ENCODE data around the gene ENTHD1.

The ENTHD1 gene

DNA sequence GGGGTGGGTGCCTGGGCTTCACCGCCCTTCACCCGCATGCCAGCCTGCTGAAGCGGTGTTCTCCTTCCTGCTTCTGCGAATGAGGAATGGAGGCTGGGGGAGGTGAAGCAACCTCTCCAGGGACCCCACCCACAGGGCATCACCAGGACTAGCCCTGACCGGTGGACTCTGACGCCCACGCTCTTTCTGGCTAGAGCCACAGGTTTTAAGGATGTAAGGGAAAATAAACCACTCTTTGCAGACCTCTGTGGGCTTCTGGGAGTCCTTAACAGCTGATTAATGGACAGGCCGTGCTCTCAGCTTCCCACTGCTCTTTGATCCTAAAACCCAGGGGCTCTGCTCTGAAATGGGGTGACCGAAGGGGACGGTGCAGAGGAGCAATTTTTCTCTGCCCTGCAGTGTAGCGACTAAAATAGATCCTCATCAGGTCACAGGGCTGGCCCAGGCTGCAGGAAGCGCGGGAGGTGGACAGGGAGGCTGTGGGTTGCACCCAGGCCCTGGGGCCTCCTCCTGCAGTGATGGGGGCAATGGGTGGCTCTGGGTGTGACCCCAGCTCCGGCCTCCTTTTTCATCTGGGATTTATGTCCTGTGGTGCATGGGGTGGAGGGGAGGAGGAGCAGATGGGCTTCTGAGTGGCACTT lies 195.7 kb downstream of the ENTHD1 start (continued):
- no peak for TF ChIP-seq ZNF548 (tag by site-specific recombination; IDR thresholded peaks at IDR 0.05)
- no peak for TF ChIP-seq GLIS1 (tag by site-specific recombination; IDR thresholded peaks at IDR 0.05)
- no peak for TF ChIP-seq ZBTB7A (tag by site-specific recombination; IDR thresholded peaks at IDR 0.05; ENCODE audit: low read depth)
- no peak for TF ChIP-seq ZNF23 (tag by site-specific recombination; IDR thresholded peaks at IDR 0.05; ENCODE audit: borderline replicate concordance)
- no peak for TF ChIP-seq ZNF114 (tag by site-specific recombination; IDR thresholded peaks at IDR 0.05)
- TF ChIP-seq, protein P1, sequence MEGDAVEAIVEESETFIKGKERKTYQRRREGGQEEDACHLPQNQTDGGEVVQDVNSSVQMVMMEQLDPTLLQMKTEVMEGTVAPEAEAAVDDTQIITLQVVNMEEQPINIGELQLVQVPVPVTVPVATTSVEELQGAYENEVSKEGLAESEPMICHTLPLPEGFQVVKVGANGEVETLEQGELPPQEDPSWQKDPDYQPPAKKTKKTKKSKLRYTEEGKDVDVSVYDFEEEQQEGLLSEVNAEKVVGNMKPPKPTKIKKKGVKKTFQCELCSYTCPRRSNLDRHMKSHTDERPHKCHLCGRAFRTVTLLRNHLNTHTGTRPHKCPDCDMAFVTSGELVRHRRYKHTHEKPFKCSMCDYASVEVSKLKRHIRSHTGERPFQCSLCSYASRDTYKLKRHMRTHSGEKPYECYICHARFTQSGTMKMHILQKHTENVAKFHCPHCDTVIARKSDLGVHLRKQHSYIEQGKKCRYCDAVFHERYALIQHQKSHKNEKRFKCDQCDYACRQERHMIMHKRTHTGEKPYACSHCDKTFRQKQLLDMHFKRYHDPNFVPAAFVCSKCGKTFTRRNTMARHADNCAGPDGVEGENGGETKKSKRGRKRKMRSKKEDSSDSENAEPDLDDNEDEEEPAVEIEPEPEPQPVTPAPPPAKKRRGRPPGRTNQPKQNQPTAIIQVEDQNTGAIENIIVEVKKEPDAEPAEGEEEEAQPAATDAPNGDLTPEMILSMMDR (tag by site-specific recombination; IDR thresholded peaks at IDR 0.05): no peak
- TF ChIP-seq KLF9 (tag by site-specific recombination; IDR thresholded peaks at IDR 0.05; ENCODE audit: low read depth): no peak
- TF ChIP-seq ZNF768 (tag by site-specific recombination; IDR thresholded peaks at IDR 0.05): no peak
- TF ChIP-seq, protein P2, sequence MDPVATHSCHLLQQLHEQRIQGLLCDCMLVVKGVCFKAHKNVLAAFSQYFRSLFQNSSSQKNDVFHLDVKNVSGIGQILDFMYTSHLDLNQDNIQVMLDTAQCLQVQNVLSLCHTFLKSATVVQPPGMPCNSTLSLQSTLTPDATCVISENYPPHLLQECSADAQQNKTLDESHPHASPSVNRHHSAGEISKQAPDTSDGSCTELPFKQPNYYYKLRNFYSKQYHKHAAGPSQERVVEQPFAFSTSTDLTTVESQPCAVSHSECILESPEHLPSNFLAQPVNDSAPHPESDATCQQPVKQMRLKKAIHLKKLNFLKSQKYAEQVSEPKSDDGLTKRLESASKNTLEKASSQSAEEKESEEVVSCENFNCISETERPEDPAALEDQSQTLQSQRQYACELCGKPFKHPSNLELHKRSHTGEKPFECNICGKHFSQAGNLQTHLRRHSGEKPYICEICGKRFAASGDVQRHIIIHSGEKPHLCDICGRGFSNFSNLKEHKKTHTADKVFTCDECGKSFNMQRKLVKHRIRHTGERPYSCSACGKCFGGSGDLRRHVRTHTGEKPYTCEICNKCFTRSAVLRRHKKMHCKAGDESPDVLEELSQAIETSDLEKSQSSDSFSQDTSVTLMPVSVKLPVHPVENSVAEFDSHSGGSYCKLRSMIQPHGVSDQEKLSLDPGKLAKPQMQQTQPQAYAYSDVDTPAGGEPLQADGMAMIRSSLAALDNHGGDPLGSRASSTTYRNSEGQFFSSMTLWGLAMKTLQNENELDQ (tag by site-specific recombination; IDR thresholded peaks at IDR 0.05; ENCODE audit: low read depth): no peak
- no peak for TF ChIP-seq ZNF155 (tag by site-specific recombination; IDR thresholded peaks at IDR 0.05)
- no peak for TF ChIP-seq KLF16 (tag by site-specific recombination; IDR thresholded peaks at IDR 0.05)
- no peak for TF ChIP-seq ZNF341 (tag by site-specific recombination; IDR thresholded peaks at IDR 0.05; ENCODE audit: low read depth)

DNA sequence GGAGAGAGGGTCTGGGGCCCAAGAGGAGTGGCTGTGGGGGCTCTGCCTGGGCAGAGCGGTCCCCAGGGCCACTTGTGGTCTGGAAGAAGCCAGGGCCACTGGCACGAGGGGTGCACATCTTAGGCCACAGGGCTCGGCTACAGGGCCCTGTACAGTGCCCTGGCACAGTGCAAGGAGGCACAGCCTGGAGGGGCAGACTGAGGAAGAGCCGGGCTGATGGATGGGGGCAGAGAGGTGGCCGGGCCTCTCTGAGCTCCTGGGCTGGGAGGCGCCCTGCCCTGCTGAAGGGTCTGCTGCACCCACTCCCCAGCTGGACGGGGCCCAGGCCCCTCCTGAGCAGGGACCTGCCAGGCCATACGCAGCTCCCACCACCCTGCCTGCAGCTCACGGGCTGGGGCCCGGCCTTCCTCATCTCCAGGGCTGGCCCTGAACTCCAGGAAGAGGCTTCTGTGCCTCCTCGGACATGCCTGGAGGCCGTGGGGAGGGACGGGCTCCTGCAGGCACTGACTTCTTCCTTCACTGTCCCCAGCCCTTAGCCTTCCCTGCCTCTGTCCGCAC lies 199.5 kb downstream of the ENTHD1 start:
- CTCF ChIA-PET: interaction anchor here (0.7 kb wide), 1 partner anchor 8 kb away, joined by 3 read pairs; no protein-coding TSS in a partner anchor
- no peaks in the 10 kb centered on the region for H3K4me1 ChIP-seq (ENCODE audit: control insufficient read depth, insufficient read depth, low read length)
- H3K27ac ChIP-seq (ENCODE audit: extremely low read depth, low read depth, low read length): no peak overlapping the region
- no peak overlapping the region for H3K4me3 ChIP-seq (ENCODE audit: low read depth, low read length)
- no peaks in the 10 kb centered on the region for H3K36me3 ChIP-seq (ENCODE audit: control insufficient read depth in 2 of 2, insufficient read depth in 1 of 2, low read length in 2 of 2)
- POLR2A ChIA-PET: no interaction called here
- H3K9me3 ChIP-seq (ENCODE audit: control insufficient read depth, insufficient read depth, low read depth, low read length): no peaks in the 10 kb centered on the region
- TF ChIP-seq, protein P3, sequence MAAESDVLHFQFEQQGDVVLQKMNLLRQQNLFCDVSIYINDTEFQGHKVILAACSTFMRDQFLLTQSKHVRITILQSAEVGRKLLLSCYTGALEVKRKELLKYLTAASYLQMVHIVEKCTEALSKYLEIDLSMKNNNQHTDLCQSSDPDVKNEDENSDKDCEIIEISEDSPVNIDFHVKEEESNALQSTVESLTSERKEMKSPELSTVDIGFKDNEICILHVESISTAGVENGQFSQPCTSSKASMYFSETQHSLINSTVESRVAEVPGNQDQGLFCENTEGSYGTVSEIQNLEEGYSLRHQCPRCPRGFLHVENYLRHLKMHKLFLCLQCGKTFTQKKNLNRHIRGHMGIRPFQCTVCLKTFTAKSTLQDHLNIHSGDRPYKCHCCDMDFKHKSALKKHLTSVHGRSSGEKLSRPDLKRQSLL (tag by site-specific recombination; IDR thresholded peaks at IDR 0.05): no peak
- TF ChIP-seq FEZF1 (tag by site-specific recombination; IDR thresholded peaks at IDR 0.05) (no peak), GLIS2 (tag by site-specific recombination; IDR thresholded peaks at IDR 0.05) (no peak), ZNF670 (tag by site-specific recombination; IDR thresholded peaks at IDR 0.05; ENCODE audit: low read depth) (no peak), SCRT1 (tag by site-specific recombination; IDR thresholded peaks at IDR 0.05; ENCODE audit: borderline replicate concordance) (no peak), ZNF174 (tag by site-specific recombination; IDR thresholded peaks at IDR 0.05) (no peak)
- TF ChIP-seq, protein P4, sequence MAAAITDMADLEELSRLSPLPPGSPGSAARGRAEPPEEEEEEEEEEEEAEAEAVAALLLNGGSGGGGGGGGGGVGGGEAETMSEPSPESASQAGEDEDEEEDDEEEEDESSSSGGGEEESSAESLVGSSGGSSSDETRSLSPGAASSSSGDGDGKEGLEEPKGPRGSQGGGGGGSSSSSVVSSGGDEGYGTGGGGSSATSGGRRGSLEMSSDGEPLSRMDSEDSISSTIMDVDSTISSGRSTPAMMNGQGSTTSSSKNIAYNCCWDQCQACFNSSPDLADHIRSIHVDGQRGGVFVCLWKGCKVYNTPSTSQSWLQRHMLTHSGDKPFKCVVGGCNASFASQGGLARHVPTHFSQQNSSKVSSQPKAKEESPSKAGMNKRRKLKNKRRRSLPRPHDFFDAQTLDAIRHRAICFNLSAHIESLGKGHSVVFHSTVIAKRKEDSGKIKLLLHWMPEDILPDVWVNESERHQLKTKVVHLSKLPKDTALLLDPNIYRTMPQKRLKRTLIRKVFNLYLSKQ (tag by site-specific recombination; IDR thresholded peaks at IDR 0.05; ENCODE audit: borderline replicate concordance): no peak
- TF ChIP-seq, protein P5, sequence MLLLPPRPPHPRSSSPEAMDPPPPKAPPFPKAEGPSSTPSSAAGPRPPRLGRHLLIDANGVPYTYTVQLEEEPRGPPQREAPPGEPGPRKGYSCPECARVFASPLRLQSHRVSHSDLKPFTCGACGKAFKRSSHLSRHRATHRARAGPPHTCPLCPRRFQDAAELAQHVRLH (tag by site-specific recombination; IDR thresholded peaks at IDR 0.05): no peak
- TF ChIP-seq, protein P6, sequence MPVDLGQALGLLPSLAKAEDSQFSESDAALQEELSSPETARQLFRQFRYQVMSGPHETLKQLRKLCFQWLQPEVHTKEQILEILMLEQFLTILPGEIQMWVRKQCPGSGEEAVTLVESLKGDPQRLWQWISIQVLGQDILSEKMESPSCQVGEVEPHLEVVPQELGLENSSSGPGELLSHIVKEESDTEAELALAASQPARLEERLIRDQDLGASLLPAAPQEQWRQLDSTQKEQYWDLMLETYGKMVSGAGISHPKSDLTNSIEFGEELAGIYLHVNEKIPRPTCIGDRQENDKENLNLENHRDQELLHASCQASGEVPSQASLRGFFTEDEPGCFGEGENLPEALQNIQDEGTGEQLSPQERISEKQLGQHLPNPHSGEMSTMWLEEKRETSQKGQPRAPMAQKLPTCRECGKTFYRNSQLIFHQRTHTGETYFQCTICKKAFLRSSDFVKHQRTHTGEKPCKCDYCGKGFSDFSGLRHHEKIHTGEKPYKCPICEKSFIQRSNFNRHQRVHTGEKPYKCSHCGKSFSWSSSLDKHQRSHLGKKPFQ (tag by site-specific recombination; IDR thresholded peaks at IDR 0.05): no peak
